ENCODE results near the gene LHFPL6. TPM values are rescaled to one million over a fixed set of nuclear protein-coding genes. Genes with fewer than 3 reads are reported as not detected.

LHFPL6 gene
- total and polyA plus RNA-seq, 9 of the 15 experiments (the other 6 are each of a cell fraction or from before 2014, with no cell fraction given) = 0.18 TPM; not detected in 8

- H3K9me3 ChIP-seq (replicated peaks; ENCODE audit: control insufficient read depth, insufficient read depth, low read depth, low read length) = no peaks in the 10 kb centered on the region
- in situ Hi-C loops (cut with MboI) = no loop called here
- TF ChIP-seq ZNF589 (CRISPR knock-in tag; IDR thresholded peaks at IDR 0.05; ENCODE audit: low read depth) (no peak), ZNF318 (IDR thresholded peaks at IDR 0.05; ENCODE audit: borderline replicate concordance in 1 of 2, low read depth in 1 of 2) (no peak), GTF2E2 (tag; IDR thresholded peaks at IDR 0.05) (no peak), ZNF764 (CRISPR knock-in tag; IDR thresholded peaks at IDR 0.05; ENCODE audit: low read depth) (no peak), ZNF184 (CRISPR knock-in tag; IDR thresholded peaks at IDR 0.05) (no peak), ETV6 (IDR thresholded peaks at IDR 0.05; ENCODE audit: borderline replicate concordance in 1 of 2, low read depth in 2 of 2, low read length in 1 of 2) (no peak), ETV6 (CRISPR knock-in tag; IDR thresholded peaks at IDR 0.05; ENCODE audit: borderline replicate concordance) (no peak), MEF2A (IDR thresholded peaks at IDR 0.05; ENCODE audit: control insufficient read depth, low read depth, low read length) (no peak), PTTG1 (tag; IDR thresholded peaks at IDR 0.05; ENCODE audit: low read depth) (no peak), XRCC5 (IDR thresholded peaks at IDR 0.05; ENCODE audit: low read depth, low read length) (no peak), ZNF57 (CRISPR knock-in tag; IDR thresholded peaks at IDR 0.05) (no peak)
Measured at GRCh38 chr13:39399102-39399501, 203.9 kb downstream of the LHFPL6 start.

More at GRCh38 chr13:39399102-39399501, 203.9 kb downstream of the LHFPL6 start:
- POLR2A ChIA-PET = no interaction called here
- Histone ChIP-seq H3K4me2 (ENCODE audit: insufficient read depth, low read length) (no peak overlapping the region), H3K9ac (ENCODE audit: insufficient read depth in 1 of 2, low read depth in 2 of 2, low read length in 2 of 2) (no peak overlapping the region), H3K79me2 (ENCODE audit: control insufficient read depth, insufficient read depth, low read length) (no peaks in the 10 kb centered on the region), H3K27me3 (ENCODE audit: control insufficient read depth in 2 of 2, insufficient read depth in 2 of 2, low read length in 2 of 2) (no peaks in the 10 kb centered on the region), H3K36me3 (ENCODE audit: control insufficient read depth, insufficient read depth, low read length) (no peaks in the 10 kb centered on the region), H3K27ac (ENCODE audit: extremely low read depth, low read depth, low read length) (no peak overlapping the region), H3K4me3 (no peak overlapping the region), H2AFZ (ENCODE audit: low read depth, low read length) (no peak overlapping the region), H4K20me1 (replicated peaks; ENCODE audit: control insufficient read depth, insufficient read depth, low read length) (no peaks in the 10 kb centered on the region), H3K9me1 (ENCODE audit: control insufficient read depth, insufficient read depth, low read length) (no peaks in the 10 kb centered on the region), H3K4me1 (replicated peaks in 1 of 2; ENCODE audit: control insufficient read depth in 2 of 2, insufficient read depth in 2 of 2, low read length in 2 of 2) (no peaks in the 10 kb centered on the region)
- ATAC-seq (no peak), FAIRE-seq (no peak), DNase-seq (ENCODE audit: extremely low read depth in 1 of 4, low spot score in 3 of 4) (no peak)
- intact Hi-C loops (cut with micrococcal nuclease) = no loop called here
- CTCF ChIA-PET (ENCODE audit: low intra/inter-chr PET ratio) = no interaction called here
- BruUV-seq (replicated peaks) = no TSS peak
